NCI-H526 (cell line): ENCODE data around the gene DHRS12.

Source experiments
- DNase-seq, 2 experiments: peaks; one replicate each; lab custom pipeline; 2025; lab: John Stamatoyannopoulos, UW

DHRS12 gene

DNA sequence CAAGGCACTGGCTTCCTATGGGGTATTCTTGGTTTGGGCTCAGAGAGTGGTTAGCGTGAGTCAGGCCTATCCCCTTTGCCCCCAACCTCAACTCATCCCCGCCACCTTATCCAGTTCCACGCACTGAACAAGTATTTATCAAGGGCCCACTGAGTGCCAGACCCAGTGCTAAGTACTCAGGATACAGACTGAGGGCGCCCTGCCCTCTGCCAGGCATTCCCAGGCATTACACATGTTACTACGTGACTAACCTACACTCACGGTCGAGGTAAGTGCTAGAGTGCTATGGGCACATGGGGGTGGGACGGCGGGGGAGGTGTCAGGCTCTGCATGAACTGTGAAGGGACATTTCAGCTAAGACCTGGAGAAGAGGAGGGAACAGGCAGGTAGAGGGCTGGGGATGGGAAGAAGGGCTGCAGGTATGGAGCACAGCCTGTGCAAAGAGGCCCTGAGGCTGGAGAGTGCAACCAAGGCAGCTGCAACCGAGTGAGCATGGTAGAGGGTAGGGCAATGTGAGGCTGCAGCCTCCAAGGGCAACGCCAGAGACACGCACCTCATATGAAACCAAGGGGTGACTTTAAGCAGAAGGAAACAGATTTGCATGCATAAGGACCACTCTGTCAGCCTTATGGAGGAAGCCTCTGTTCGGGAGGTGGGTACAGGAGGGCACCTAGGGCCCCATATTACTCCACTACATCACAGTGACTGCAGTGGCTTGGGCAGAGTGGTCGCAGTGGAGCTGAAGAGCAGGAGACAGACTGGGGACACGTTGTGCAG, 22.5 kb downstream of the DHRS12 start:
- peak; percentile 33 to 74 for DNase-seq

DNA sequence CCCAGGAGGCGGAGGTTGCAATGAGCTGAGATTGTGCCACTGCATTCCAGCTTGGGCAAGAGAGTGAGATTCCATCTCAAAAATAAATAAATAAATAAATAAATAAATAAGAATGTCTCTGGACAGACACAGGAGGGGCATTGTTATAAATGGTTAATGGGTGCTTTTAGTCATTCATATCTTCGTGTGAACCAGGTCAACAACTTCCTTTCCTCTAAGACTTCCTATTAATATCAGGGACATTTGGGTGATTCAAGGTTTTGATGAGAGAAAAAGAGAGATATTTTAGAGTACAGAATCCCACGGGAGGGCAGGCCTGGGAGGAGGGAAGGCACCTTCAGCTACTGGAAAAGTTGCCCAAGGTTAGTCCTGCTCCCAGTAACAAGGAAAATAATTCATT, 23.9 kb downstream of the DHRS12 start:
- DNase-seq: no peak

DNA sequence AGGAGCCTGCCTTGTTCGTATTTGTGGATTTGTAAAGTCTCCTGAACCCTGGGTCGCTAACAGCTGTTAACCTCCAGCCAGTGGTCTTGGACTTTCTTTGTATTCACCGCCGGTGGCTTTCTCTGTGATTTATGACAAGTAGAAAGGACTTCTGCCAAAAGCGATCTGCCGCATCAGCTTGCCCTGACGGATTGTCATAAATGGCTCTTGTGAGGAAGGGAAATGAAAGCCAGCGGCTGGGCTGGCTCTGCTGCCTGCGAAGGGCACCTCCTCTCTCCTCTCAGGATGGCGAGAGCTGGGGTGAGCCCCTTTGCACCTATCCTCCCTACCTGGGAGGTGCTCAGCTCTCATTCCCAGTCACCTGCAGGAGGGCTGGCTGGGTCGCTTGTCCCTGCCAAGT, 25.6 kb downstream of the DHRS12 start:
- no peak for DNase-seq

DNA sequence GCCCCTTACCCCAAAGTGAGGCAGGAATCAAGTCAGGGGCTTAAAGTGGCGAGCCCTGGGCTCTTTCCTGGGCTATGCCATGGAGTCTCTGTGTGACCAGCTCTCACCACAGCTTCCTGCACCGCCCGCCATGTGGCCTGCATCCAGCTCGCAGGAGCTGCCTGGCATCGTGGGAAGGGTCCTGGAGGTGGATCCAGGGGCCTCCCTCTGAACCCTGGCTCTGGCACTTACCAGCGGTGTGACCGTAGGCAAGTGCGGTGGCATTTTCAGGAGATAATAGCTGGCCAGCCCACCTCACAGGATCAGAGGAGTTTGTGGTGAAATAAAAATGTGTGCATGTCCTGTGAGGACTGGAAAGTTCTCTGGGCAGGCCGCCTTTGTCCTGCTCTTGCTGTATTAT, 26.0 kb downstream of the DHRS12 start:
- no peak for DNase-seq

DNA sequence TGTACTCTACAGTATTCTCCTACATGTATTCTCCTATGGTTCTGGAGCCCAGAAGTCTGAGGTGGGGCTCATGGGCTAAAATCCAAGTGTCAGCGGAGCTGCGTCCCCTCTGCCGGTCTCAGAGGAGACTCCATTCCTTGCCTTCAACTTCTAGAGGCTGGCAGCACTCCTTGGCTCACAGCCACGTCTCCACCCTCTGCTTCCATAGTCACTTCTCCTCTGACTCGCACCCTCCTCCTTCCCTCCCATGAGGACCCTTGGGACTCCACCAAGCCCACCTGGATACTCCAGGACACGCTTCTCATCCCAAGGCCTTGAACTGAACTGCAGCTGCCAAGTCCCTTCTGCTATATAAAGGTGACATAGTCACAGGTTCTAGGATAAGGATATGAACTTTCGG, 27.8 kb downstream of the DHRS12 start:
- DNase-seq: no peak

DNA sequence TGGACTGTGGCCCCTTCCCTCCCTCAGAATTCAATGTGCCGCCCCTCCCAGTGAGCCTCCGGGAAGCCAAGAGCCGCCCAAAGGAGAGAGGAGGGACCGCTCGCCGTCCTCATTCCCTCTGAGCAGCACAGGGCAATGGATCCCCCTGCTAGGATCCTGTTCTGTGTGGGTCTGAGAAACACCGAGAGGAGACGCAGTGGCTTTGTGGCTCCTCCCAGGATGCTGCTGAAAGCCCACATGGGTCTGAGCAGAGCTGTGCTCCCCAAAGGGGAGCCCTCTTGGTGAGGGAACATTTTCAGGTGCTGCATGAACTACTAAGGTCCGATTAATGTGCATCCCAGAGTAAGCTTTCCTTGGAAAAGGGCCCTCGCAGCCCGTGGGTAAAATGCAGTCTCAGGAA, 30.4 kb downstream of the DHRS12 start:
- DNase-seq: no peak

DNA sequence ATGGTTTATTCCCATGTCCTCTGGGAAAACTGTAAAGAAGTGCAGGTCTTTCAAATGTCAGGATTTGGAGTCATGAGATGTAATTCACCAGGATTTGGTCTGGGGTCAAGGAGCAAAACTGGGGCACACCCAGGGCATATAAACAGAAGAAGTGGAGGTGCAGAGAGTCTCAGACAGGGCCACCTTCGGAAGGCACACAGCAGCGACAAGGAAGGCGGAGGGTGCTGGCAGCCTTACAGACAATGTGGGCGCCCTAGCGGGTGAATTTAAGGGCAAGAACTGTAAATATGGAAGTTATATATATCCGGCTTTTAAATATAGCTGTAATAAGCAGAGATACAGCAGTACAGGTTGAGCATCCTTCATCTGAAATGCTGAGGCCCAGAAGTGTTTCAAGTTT, 31.2 kb downstream of the DHRS12 start:
- DNase-seq: no peak

DNA sequence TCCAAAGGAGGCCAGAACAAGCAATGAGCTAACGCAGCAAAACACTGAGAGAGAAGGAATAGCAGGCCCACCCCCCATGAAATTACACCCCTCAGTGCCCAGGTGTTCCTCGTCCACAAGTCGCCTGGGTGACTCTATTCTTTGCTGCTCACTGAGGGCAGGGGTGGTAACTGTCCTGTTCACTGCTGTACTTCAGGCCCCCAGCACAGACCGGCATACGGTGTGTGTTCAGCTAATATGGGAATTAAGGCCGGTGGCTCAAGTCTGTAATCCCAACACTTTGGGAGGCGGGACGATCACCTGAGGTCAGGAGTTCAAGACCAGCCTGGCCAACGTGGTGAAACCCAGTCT, 31.9 kb downstream of the DHRS12 start:
- no peak for DNase-seq

DNA sequence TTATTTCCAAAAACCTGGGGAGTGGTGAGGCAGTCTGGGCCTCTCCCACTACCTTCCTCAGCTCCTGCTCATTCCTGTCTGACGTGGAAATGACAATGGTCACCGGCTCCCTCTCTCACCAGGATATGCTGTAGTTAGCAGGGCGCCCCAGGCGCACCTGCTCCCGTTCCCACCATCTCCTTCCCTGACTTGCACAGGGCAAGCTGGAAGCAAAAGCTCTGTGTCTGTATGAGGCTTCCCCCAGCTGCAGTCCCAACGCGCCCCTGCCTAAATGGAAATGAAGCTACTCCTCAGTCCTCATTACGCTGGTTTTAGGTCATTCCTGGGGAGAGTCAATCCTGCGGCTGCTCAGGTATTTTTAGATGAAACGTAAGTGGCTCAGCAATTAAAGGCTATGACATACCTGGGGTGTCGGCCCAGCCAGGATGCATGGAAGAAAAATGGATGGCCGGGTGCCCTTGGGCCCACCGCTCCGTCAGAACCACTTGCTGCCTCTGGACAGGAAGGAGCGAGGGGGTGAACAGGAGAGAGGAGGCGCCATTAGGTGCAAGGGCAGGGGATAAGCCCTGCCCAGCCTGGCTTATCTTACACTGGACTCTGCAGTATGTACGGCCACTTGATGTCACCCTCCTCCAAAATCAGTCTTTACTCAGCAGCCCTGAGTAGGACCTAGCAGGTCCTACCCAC, 32.4 kb downstream of the DHRS12 start:
- no peak for DNase-seq

DNA sequence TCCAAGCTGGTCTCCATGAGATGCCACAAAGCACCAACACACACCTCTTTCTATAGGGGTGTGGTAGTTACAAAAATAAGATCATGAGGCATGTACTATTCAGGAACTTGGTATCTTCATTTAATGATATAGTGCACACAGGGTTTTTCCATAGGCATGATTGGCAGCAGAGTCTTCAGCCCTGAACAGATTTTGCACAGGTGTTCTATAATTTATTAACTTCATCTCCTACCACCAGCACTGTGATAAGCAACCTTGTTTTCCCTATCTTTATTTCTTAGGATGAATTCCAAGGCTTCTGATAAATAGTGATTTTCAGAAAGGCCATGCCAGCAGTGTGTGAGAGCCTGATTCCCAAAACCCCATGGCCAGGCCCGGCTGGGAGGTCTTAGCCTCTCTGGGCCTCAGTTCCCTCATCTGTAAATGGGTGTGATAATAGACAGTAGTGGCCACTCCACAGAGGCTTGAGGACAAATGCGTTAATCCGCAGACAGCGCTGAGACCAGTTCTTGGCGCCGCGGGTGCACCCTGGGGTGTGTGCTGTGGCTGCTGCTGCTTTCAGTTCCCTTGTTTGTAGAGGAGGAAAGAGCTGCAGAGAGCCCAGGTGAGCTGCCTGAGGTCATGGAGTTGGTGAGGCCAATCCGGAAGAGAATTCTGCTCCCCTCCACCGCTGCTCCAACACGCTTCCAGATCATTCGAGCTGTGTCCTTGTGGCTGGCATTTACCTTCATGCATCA, 33.1 kb downstream of the DHRS12 start:
- no peak for DNase-seq

DNA sequence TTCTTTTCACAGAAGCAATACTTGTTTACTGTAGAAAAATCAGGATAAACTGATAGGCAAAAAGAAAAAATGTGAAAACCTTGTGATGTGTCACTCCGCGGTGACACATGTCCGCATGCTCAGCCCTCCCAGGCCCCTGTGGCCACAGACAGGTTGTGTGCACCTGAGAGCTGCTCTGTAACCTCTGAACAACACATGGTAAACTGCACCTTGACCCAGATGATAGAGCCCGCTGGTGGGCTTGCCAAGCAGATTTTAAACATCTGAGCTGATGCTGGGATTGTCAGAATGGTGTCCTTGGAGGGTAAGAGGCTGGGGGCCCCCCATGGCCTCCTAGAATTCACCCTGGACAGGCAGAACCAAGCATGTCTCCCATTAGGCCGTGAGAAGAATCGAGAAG, 33.8 kb downstream of the DHRS12 start:
- DNase-seq: no peak

DNA sequence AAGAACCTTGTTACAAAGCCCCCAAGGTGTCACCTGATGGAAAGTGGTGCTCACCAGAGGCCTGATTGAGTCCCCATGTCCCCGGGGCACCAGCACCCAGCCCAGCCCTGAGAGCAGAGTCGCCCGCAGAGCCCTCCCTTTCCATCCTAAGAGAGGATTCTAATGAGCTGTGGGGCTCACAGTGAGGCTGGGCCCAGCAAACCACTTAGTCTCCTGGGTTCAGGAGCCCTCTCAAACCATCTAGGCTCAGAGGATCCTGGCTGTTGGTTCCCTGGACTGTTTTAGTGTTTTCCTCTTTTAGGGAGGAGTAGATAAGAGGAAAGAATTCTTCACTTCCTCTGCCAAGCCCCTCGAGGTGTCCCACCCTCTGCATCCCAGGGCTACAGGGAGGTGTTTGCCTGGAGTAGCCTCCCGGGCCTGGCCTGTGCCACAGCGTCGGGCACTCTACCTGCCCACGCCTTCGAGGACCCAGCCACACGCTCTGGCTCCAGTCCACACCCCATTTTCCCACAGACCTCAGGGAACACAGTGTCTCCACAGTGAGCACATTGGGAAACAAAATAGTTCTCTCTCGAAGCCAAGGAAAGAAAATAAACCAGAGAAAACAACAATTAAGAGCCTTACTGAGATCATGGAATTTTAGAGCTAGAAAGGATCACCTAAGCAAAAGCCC, 34.4 kb downstream of the DHRS12 start:
- no peak for DNase-seq

DNA sequence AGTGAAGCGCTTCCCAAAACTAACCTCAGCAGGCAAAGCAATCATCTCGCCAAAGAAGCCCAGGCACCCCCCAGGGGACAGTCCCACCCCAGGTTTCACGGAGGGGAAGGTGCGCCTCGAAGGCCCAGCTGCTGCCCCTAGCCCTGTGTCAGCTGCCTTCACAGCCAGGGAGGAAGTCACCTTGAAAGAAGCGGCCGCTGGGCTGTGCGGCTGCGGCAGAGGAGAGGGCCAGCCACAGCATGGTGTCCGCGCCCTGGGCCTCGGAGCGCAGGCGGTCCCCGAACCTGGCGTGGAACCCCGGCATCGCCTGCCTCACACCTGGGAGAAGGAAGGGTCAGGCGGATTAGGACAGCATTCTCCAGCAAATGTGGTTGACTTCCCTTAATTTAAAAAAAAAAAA, 35.0 kb downstream of the DHRS12 start:
- DNase-seq: no peak

DNA sequence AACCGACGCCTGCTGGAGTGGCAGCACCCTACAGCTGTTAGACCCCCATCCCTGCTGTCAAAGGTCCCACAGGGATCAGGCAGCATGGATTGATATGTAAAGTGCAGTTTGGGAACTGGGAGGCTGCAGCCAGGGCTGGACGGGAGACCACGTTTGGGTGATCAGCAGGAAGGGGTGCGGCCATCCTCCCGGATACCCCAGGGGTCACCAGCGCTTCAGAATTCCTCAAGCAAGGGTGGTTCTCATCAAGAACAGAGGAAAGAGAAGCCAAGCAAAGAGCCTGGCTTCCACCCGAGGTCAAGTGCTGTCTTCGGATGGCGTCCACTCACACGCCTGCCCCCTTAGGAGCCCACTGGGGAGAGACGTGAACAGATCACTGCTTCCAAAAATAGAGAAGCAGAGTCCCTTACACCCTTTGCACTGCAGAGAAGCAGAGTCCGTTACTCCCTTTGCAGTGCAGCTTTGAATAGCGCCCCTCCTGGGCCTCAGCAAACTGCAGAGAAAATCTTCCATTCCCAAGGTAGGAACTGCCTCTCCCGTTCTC, 35.5 kb downstream of the DHRS12 start:
- no peak for DNase-seq

DNA sequence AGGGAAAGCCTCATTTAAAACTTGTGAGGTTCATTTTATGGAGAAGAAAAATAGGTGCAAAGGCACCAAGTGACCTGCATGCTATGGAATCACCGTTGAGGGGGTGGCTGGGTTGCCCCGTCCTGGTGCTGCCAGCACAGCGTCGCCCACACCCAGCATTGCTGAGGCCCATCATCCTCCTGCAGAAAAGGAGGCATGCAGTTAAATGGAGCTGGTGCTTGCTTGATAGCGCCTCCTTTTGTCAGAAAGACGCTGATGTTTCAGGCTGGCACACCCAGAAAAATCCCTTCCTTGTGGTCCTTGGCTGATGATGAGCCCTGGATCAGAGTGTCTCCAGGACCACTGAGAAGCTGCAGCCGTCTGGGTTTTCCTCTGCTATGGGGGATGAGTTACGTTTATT, 36.9 kb downstream of the DHRS12 start:
- DNase-seq: peak in 1 of 2 experiments; percentile 30

DNA sequence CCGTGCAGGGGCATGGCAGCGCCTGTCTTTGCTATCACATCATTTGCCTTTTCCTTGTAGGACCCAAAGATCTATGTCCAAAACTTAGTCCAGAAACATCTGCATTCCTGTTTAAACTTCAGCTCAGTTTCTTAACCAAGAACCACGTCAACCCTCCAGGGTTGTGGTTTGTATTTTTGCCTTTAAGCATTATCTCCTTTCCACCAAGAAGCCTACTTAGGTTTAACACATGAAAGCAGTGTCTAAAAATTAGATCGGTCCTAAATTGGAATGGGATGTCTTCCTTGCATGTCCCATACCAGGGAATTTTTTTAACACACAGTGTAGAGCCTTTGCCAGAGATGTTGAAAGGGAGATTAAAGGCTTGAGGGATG, 38.8 kb downstream of the DHRS12 start:
- DNase-seq: no peak

DNA sequence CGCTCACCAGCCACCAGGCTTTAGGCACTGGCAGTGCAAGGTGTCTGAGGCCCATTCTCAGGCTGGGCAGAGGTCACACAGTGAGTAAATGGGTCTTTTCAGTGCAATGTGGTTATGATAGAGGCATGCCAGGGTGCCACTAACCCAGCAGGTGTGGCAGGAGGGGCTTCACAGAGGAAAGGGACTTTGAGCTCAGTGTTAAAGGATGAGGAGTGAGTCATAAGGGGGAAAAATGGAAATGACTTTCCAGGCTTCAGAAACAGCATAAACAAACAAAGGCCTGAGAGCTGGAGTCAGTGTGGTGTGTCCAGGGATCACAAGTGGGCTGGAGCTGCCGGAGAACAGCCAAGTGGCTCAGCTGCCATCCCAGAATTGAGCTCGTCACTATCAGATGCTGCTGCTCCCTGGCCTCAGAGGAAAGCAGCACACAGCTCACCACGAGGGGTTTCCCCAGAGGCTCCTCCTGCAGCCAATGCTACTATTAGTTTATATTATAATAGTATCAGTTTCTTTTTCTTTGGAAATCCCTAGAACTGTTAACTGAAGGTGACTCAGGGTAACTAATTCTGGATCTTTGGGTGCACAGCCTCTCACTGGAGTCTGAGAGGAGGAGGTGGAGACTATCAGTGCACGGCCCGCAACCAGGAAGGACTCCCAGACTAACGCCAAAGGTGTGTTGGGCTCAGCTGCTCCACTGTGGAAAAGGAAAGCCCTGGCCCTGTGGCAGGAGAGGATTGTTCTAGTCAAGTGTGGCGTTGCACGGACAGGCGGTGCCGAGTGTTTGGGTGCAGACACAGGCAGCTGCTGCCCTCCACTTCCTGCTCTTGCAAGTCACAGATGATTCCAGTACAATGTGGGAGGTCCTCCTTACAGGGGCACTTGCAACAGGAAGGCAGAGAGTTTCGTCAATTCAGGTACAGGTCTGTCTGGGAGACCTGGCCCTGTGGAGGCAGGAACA, 39.5 kb downstream of the DHRS12 start:
- peak; percentile 78 to 81 for DNase-seq

DNA sequence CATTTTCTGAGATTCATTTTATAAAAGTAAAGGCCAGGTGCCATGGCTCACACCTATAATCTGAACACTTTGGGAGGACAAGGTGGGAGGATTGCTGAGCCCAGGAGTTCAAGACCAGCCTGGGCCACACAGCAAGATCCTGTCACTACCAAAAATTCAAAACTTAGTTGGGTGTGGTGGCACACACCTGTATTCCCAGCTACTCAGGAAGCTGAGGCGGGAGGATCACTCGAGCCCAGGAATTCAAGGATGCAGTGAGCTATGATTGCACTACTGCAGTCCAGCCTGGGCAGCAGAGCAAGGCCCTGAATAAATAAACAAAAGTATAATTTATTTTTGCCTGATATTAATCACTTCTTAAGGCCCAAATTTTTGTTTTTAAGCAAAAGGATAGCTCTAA, 40.5 kb downstream of the DHRS12 start:
- DNase-seq: no peak

DNA sequence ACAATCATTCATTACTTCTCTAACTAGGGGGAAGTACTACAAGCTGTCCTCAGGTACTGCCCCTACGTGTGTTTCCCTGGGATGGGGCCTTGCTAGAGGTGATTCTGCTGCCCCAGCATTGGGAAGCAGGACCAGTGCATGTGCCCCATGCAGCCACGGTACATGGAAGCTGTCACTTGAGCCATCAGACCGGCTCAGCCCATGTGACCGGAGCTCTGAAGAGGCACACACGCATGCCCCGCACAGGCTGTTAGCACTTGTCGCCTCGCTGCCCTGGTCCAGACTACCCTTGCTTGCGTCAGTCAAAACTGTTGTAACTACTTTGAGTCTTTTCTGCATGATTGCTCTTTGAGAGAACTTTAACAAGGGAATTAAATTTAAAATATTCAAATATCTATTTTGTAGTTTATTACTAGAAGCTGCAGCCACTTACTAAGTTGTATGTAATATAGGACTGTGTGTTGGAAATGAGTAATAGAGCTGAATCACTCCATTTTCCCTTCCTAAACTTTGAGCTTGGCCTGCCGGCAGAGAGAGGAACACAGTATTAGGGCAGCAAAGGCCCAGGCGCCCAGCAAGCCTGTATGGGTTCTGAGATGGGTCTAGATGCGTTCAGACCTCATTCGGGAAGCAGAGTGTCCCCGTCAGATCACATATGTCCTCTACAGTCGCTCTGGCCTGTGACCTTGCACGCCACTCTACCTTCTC, 42.2 kb downstream of the DHRS12 start:
- no peak for DNase-seq

DNA sequence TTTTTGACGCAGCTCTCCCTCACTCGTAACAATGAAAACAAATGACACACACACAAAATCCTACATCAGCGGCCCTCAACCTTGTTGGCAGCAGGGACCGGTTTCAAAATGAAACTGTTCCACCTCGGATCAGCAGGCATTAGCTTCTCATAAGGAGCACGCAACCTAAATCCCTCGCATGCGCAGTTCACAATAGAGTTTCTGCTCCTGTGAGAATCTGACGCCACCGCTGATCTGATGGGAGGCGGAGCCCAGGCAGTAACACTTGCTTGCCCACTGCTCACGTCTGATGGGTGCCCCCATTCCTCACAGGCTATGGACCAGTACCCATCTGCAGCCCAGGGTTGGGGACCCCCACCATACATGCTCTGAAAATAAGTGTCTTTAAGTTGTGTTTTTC, 43.4 kb downstream of the DHRS12 start:
- DNase-seq: no peak

DNA sequence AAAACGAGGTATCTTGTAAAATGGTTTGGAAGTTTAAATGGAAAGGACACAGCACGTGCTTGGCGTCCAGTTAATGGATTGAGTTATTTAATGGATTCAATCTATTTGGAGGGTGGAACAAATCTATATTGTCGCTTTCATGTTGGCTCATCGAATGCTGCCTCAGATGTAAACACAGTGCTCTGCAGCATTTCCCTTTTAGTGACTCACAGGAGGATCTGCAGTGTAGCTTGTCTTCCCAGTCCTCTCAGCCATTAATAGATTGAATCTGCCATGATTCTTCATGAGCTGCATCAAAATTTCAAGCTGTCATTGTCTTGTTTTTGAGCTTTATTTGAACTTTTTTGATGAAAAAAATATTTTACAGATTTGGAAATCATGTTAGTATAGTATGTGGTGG, 44.7 kb downstream of the DHRS12 start:
- no peak for DNase-seq
